ENCODE data around the gene UNC79.

GRCh38 chr14:93395231-93395630, 35.5 kb upstream of the UNC79 start:
- TF ChIP-seq SUZ12 (IDR thresholded peaks at IDR 0.05; ENCODE audit: extremely low read depth, insufficient read depth, insufficient read length): no peak
- TF ChIP-seq YY1 (IDR thresholded peaks at IDR 0.05; ENCODE audit: insufficient read depth, insufficient read length): no peak
- TF ChIP-seq ZNF274 (IDR thresholded peaks at IDR 0.05; ENCODE audit: low read depth, low read length): no peak
